ENCODE data around the gene ENTPD2.
A peak's percentile ranks its signal among the peaks of the same experiment; 100 is the strongest.

ENTPD2 gene

GRCh38 chr9:137095664-137096517 is 42.0 kb upstream of the ENTPD2 start:
- TF ChIP-seq CTCF (IDR thresholded peaks at IDR 0.05; ENCODE audit: low read depth, low read length, missing control alignments), result peak; percentile 78
- peak; percentile 53 for DNase-seq (ENCODE audit: low read depth)
- H3K4me3 ChIP-seq (ENCODE audit: low read depth, low read length), result peak overlapping the region; percentile 20

GRCh38 chr9:137089232-137089947 is 35.5 kb upstream of the ENTPD2 start:
- no peak for DNase-seq (ENCODE audit: low read depth)
- no peak for TF ChIP-seq CTCF (IDR thresholded peaks at IDR 0.05; ENCODE audit: low read depth, low read length, missing control alignments)
- no peak overlapping the region for H3K4me3 ChIP-seq (ENCODE audit: low read depth, low read length)

- TF ChIP-seq CTCF (IDR thresholded peaks at IDR 0.05; ENCODE audit: low read depth, low read length, missing control alignments), result no peak
- no peak overlapping the region for H3K4me3 ChIP-seq (ENCODE audit: low read depth, low read length)
- no peak for DNase-seq (ENCODE audit: low read depth)
Observed at GRCh38 chr9:137088121-137088520, 34.3 kb upstream of the ENTPD2 start.

GRCh38 chr9:137087409-137087925 is 33.6 kb upstream of the ENTPD2 start:
- no peak for DNase-seq (ENCODE audit: low read depth)
- peak overlapping the region; percentile 84 for H3K4me3 ChIP-seq (ENCODE audit: low read depth, low read length)
- no peak for TF ChIP-seq CTCF (IDR thresholded peaks at IDR 0.05; ENCODE audit: low read depth, low read length, missing control alignments)

GRCh38 chr9:137086531-137087408 is 32.9 kb upstream of the ENTPD2 start, which contains the start of gene MAN1B1:
TSS of gene MAN1B1 (plus strand) at chr9:137086985. CDS start at chr9:137087000, 15 bp downstream.
- peak; percentile 98 for DNase-seq (ENCODE audit: low read depth)
- peak within 1 kb of the TSS; percentile 87 for H3K4me3 ChIP-seq (ENCODE audit: low read depth, low read length)
- TF ChIP-seq CTCF (IDR thresholded peaks at IDR 0.05; ENCODE audit: low read depth, low read length, missing control alignments), result no peak

- DNase-seq (ENCODE audit: low read depth), result no peak
- H3K4me3 ChIP-seq (ENCODE audit: low read depth, low read length), result peak overlapping the region; percentile 87
- no peak for TF ChIP-seq CTCF (IDR thresholded peaks at IDR 0.05; ENCODE audit: low read depth, low read length, missing control alignments)
Observed at GRCh38 chr9:137085920-137086530, 32.2 kb upstream of the ENTPD2 start.

All from GM12864 (cell line).